Subcutaneous abdominal adipose tissue (tissue), 5 donors: ENCODE data around the gene KRTAP10-3.
"Not testable (repeated sequence)": the region's sequence is repeated elsewhere in the genome, so short reads cannot be mapped to it uniquely, and the experiment has no call there.

ENCODE experiments used
- H3K27ac ChIP-seq: one replicate; pipeline ENCODE4 v1.7.0; 2013; ENCODE audit warnings: low read depth, mild to moderate bottlenecking, inconsistent platforms, low read length, moderate library complexity
- H3K27me3 ChIP-seq, 5 donors: one replicate each; pipeline ENCODE4 v1.7.0; 2013; ENCODE audit warnings: low read length in 5 of 5, inconsistent platforms in 1 of 5; ENCODE audit not compliant: control insufficient read depth in 5 of 5, insufficient read depth in 4 of 5
- H3K36me3 ChIP-seq, 5 donors: one replicate each; pipeline ENCODE4 v1.7.0; 2013; ENCODE audit warnings: low read length in 5 of 5; ENCODE audit not compliant: control insufficient read depth in 5 of 5, insufficient read depth in 5 of 5
- H3K4me1 ChIP-seq, 5 donors: one replicate each; pipeline ENCODE4 v1.7.0; 2013; ENCODE audit warnings: low read length in 5 of 5, mild to moderate bottlenecking in 3 of 5, moderate library complexity in 1 of 5; ENCODE audit not compliant: control insufficient read depth in 5 of 5, insufficient read depth in 5 of 5
- H3K4me3 ChIP-seq, 5 donors: one replicate each; pipeline ENCODE4 v1.7.0; 2013; ENCODE audit warnings: low read length in 5 of 5, low read depth in 1 of 5
- H3K9ac ChIP-seq, 5 donors: one replicate each; pipeline ENCODE4 v1.7.0; 2013; ENCODE audit warnings: low read length in 5 of 5, mild to moderate bottlenecking in 4 of 5, moderate library complexity in 3 of 5
- H3K9me3 ChIP-seq, 5 donors: one replicate each; pipeline ENCODE4 v1.7.0; 2013; ENCODE audit warnings: low read length in 5 of 5; ENCODE audit not compliant: control insufficient read depth in 5 of 5
- donor health status: healthy.
- donor health status: healthy.
- donor health status: healthy.
- donor health status: healthy.
- donor health status: healthy.

KRTAP10-3 gene

DNA sequence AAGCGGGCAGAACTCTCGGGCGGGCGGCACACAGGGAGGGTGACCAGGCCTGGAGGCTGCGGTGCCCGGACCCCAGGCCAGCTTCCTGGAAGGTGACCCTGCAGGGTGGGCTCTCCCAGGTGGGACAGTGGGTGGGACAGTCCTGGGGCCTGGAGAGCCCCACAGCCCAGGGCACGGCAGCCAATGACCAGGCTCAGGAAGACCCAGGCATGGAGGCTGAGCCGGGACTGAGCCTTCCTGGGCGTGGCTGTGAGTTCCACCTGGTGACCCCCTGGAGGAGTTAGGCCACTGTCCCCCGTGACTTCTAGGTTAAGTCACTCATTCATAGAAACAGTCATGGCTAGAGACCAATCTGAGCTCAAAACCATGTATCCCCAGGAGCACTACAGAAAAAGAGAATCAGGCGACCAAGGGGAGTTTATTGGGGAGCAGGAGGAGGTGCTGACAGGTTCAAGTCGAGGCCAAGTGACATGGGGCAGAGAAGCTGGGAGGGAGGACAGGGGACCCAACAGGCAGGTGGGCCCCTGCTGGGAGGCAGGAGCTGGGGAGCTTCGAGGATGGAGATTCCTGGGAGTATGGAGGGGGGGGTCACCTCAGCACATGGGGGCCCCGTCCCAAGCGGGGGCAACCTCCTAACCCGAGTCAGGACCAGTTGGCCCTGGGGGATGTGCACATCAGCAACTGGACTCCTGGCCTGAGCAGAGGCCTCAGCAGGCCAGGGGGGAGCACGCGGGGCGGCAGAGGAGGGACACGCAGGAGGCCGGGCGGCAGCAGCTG, 20.6 kb upstream of the KRTAP10-3 start:
- Histone ChIP-seq H3K36me3 (no peaks in the 10 kb centered on the region), H3K9ac (no peak overlapping the region), H3K27me3 (peaks cover 0 to 12% (median 6%) of the 10 kb centered on the region in 5 donors), H3K27ac (no peak overlapping the region), H3K9me3 (peaks cover 7 to 33% (median 29%) of the 10 kb centered on the region in 5 donors), H3K4me1 (peaks cover 0 to 4% (median 0%) of the 10 kb centered on the region in 5 donors), H3K4me3 (no peak overlapping the region)

DNA sequence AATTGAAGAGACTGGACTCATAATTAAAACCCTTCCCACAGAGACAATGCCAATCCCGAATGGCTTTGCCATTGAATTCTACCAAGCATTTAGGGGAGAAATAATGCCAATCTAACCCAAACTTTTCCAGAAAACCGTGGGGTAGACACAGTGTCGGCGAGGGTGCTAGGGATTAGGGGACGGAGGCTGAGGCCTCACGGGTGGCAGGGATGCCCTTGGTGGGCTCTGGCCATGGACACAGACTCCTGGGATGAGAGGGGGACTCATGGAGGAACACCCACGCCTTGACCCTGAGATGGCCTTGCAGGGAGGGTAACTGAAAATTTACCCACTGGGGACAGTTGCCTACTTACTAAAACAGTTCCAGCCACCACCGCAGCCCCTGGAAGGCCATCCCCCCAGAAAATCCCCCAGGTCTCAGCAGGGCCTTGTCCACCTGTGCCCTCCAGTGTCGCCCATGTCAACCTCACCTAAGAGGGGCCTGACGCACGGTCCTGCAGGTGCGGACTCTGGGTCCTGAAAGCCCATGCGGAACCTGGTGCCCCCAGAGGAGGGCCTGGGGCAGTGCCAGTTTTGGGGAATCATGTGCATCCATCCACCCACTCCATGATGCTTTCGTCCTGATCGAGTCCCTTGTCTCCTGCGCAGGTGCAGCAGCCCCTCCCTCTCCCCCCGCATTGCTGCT, 19.9 kb upstream of the KRTAP10-3 start:
- Histone ChIP-seq H3K36me3 (no peaks in the 10 kb centered on the region), H3K27ac (no peak overlapping the region), H3K9ac (no peak overlapping the region), H3K4me1 (peaks cover 0 to 4% (median 0%) of the 10 kb centered on the region in 5 donors), H3K9me3 (peaks cover 7 to 33% (median 29%) of the 10 kb centered on the region in 5 donors), H3K4me3 (no peak overlapping the region), H3K27me3 (peaks cover 0 to 6% (median 4%) of the 10 kb centered on the region in 5 donors)

DNA sequence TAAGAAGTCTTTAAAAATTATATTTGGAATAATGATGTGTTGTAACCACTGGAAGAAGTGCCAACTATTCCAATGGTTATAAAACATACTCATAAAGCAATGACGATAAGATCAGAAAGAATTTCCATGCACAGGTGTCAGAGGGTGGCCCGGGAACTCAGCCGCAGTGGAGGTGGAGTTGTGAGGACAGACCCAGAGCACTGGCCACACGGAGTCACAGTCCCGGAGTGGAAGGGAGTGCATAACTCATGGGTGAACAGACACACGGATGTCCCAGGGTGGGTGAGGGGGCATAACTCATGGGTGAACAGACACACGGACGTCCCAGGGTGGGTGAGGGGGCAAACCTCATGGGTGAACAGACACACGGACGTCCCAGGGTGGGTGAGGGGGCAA, 17.4 kb upstream of the KRTAP10-3 start:
- Histone ChIP-seq H3K9ac (no peak overlapping the region), H3K4me3 (no peak overlapping the region), H3K36me3 (no peaks in the 10 kb centered on the region), H3K27ac (no peak overlapping the region), H3K4me1 (peaks cover 0 to 4% (median 0%) of the 10 kb centered on the region in 5 donors), H3K9me3 (peaks cover 7 to 40% (median 31%) of the 10 kb centered on the region in 5 donors), H3K27me3 (peaks cover 0 to 6% (median 4%) of the 10 kb centered on the region in 5 donors)

DNA sequence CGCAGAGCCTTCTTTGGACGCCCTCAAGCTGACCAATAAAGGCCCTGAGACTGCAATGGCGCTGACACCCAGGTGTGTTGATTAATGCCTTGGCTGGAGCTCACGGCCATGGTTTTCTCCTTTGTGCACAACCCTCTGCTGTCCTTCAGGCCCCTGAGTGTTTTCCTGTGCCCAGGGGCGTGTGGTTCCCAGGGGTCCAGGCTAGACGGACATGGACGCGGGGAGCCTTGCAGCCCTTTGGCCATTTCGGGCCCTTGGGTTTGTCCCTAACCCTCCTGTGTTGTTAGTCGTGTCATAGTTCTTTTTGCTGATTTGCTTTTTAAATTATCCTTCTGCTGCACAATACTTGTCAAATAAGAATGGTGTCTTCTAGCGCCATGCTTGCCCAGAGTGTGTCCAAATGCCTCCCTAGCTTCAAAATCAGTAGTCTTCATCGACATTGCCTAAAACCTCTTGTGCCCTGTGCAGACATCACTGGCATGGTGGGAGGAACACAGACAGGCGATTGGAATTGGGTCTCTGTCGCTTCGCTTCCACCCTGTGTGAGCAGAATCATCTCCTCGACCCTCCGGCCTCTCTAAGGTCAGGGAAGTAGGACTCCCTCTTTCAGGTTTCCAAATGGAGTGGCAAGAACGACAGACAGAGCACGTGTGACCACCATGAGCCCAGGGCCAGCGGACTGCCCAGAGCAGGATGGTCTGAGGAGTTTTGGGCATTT, 16.9 kb upstream of the KRTAP10-3 start:
- peaks cover 0 to 4% (median 0%) of the 10 kb centered on the region in 5 donors for H3K4me1 ChIP-seq
- no peak overlapping the region for H3K27ac ChIP-seq
- peaks cover 0 to 6% (median 4%) of the 10 kb centered on the region in 5 donors for H3K27me3 ChIP-seq
- peaks cover 7 to 40% (median 28%) of the 10 kb centered on the region in 5 donors for H3K9me3 ChIP-seq
- H3K4me3 ChIP-seq, result no peak overlapping the region
- no peaks in the 10 kb centered on the region for H3K36me3 ChIP-seq
- no peak overlapping the region for H3K9ac ChIP-seq

DNA sequence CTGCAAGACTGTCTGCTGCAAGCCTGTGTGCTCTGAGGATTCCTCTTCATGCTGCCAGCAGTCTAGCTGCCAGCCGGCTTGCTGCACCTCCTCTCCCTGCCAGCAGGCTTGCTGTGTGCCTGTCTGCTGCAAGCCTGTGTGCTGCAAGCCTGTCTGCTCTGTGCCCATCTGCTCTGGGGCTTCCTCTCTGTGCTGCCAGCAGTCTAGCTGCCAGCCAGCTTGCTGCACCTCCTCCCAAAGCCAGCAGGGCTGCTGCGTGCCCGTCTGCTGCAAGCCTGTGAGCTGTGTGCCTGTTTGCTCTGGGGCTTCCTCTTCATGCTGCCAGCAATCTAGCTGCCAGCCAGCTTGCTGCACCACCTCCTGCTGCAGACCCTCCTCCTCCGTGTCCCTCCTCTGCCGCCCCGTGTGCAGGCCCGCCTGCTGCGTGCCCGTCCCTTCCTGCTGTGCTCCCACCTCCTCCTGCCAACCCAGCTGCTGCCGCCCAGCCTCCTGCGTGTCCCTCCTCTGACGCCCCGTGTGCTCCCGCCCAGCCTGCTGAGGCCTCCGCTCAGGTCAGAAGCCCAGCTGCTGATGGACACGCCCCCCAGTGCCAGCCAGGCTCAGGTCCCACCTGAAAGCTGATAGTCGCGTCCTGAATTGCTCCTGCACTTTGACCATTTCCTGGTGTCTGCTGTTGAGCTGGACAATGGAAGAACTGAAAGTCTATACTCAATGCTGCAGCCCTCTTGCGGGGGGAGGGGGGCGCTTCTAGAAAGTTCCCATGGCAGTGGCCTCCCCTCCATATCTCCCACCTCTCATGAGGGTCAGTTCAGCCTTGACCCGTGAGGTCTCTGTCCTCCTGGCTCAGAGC, 16.1 kb upstream of the KRTAP10-3 start:
- H3K9ac ChIP-seq, result no peak overlapping the region
- no peaks in the 10 kb centered on the region for H3K36me3 ChIP-seq
- H3K27ac ChIP-seq, result no peak overlapping the region
- H3K4me1 ChIP-seq, result peaks cover 0 to 4% (median 0%) of the 10 kb centered on the region in 5 donors
- peaks cover 0 to 12% (median 4%) of the 10 kb centered on the region in 5 donors for H3K27me3 ChIP-seq
- H3K4me3 ChIP-seq, result no peak overlapping the region
- peaks cover 7 to 36% (median 23%) of the 10 kb centered on the region in 5 donors for H3K9me3 ChIP-seq

DNA sequence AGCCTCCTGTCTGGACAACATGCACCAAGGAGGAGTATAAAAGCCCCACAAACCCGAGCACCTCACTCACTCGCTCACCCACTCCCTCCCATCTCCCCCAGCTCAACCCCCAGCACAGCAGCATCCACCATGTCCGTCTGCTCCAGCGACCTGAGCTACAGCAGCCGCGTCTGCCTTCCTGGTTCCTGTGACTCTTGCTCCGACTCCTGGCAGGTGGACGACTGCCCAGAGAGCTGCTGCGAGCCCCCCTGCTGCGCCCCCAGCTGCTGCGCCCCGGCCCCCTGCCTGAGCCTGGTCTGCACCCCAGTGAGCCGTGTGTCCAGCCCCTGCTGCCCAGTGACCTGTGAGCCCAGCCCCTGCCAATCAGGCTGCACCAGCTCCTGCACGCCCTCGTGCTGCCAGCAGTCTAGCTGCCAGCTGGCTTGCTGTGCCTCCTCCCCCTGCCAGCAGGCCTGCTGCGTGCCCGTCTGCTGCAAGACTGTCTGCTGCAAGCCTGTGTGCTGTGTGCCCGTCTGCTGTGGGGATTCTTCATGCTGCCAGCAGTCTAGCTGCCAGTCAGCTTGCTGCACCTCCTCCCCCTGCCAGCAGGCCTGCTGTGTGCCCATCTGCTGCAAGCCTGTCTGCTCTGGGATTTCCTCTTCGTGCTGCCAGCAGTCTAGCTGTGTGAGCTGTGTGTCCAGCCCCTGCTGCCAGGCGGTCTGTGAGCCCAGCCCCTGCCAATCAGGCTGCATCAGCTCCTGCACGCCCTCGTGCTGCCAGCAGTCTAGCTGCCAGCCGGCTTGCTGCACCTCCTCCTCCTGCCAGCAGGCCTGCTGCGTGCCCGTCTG, 15.2 kb upstream of the KRTAP10-3 start, which contains the start of gene KRTAP10-4:
Gene KRTAP10-4 (plus strand): TSS at position 100 of the 827 bp plus-strand sequence. CDS start 30 bp downstream, at position 130.
- H3K36me3 ChIP-seq, H3K27ac ChIP-seq, H3K9ac ChIP-seq, H3K4me1 ChIP-seq, H3K4me3 ChIP-seq: not testable (repeated sequence)
- H3K9me3 ChIP-seq, result peaks cover 7 to 36% (median 23%) of the 10 kb centered on the region in 5 donors
- peaks cover under 1 to 15% (median 5%) of the 10 kb centered on the region in 5 donors for H3K27me3 ChIP-seq

DNA sequence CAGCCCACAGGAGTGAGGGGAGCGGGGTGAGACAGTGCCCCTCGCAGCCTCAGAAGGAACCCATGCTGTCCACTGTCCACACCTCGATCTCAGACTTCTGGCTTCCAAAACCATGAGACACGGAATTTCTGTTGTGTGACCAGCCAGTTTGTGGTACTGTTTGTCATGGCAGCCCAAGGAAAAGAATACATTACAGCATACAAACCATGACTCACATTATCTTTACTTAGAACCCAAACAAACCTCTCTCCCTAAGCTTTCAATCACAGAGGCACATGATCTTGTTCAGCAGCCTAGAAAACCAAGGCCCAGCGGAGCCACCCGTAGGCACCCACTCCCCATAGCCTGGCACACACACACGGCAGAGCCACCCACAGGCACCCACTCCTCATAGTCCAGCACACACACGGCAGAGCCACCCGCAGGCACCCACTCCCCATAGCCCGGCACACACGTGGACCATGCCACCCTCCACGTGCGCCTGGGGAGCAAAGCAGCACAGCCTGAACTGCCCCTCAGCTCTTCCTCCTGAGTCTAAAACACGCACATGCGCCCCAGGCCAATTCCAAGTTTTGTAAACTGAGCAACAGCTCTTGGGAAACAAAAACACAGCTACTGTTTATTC, 14.5 kb upstream of the KRTAP10-3 start:
- Histone ChIP-seq H3K9ac (no peak overlapping the region), H3K4me3 (no peak overlapping the region), H3K36me3 (no peaks in the 10 kb centered on the region), H3K4me1 (peaks cover 0 to 4% (median 0%) of the 10 kb centered on the region in 5 donors), H3K27ac (no peak overlapping the region), H3K9me3 (peaks cover 7 to 36% (median 23%) of the 10 kb centered on the region in 5 donors), H3K27me3 (peaks cover 5 to 22% (median 8%) of the 10 kb centered on the region in 5 donors)

DNA sequence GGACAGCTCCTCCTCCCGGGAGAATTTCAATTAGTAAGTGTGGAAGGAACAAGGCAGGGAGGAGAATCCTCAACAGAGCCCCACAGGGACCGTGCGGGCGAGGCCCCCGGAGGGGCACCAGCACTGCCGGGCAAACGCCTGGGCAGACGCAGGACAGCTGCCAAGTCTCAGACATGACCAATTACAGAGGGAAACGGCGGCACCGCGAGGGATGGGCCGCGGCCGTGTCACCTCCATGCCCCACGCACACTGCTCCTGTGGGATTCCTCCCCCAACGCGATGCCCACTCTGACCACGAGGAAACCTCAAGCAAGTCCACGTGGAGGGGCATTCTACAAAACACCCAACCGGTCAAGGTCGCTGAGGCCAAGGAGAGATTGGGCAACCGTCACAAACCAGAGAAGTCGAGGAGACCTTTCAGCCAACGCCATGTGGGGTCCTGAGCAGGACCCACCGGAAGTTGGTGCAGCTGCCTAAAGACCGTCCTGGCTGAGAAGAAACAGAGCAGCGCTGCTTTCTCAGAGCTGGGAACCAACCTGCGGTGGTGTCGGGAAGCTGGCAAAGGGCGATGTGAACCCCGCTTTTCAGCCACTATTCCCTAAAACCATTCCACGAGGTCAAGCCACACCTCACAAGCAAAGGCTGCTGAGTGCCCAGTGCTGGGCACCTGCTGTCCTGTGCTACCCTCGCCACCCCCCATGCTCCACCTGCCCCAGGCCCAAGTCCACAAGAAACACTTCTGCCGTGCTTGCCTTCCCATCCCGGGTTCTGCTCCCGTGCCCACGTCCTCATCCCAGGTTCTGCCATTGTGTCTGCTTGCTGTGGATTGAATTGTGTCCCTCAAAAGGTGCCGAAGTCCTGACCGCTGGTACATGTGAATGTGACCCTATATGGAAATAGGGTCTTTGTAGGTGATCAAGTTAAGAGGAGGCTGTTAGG, 13.5 kb upstream of the KRTAP10-3 start:
- H3K9me3 ChIP-seq, result peaks cover 4 to 32% (median 18%) of the 10 kb centered on the region in 5 donors

More for the DNA sequence above, 13.5 kb upstream of the KRTAP10-3 start:
- Histone ChIP-seq H3K27ac (no peak overlapping the region), H3K4me3 (no peak overlapping the region), H3K4me1 (peaks cover 0 to 4% (median 0%) of the 10 kb centered on the region in 5 donors), H3K9ac (no peak overlapping the region), H3K36me3 (no peaks in the 10 kb centered on the region), H3K27me3 (peaks cover 5 to 24% (median 8%) of the 10 kb centered on the region in 5 donors)
